ENCODE results near the gene TMPRSS4.

DNA sequence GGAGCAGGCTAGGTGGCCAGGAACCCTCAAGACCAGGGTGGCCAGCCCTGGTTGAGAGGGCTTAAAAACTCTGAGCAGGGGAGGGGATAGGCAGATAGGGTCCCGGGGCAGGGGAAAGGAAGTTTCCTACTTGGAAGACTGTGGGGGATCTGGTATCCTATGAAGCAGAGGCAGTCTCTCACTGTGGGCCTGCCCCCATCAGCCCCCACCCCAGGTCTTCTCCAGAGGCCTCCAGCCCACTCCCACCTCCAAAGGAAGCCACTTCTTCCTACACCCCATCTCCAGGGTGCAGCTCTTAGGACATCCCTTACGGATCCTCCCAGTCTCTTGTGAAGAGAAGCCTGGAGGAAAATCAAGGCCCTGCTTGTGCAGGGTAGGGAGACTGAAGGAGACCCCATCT is 59.5 kb downstream of the TMPRSS4 start:
- TF ChIP-seq, protein P1, sequence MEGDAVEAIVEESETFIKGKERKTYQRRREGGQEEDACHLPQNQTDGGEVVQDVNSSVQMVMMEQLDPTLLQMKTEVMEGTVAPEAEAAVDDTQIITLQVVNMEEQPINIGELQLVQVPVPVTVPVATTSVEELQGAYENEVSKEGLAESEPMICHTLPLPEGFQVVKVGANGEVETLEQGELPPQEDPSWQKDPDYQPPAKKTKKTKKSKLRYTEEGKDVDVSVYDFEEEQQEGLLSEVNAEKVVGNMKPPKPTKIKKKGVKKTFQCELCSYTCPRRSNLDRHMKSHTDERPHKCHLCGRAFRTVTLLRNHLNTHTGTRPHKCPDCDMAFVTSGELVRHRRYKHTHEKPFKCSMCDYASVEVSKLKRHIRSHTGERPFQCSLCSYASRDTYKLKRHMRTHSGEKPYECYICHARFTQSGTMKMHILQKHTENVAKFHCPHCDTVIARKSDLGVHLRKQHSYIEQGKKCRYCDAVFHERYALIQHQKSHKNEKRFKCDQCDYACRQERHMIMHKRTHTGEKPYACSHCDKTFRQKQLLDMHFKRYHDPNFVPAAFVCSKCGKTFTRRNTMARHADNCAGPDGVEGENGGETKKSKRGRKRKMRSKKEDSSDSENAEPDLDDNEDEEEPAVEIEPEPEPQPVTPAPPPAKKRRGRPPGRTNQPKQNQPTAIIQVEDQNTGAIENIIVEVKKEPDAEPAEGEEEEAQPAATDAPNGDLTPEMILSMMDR (IDR thresholded peaks at IDR 0.05; ENCODE audit: low read length), result no peak
- TF ChIP-seq EZH2 (optimal IDR thresholded peaks at IDR 0.05; ENCODE audit: low read depth, low read length) (no peak), EZH2phosphoT487 (IDR thresholded peaks at IDR 0.05; ENCODE audit: low read length) (no peak)
